ENCODE measurements around the gene GRID2.

Gene GRID2

GRCh38 chr4:92961881-92962280 is 658.1 kb downstream of the GRID2 start:
- no peak for DNase-seq (ENCODE audit: low read depth in 2 of 2)

GRCh38 chr4:92962831-92963230 is 659.1 kb downstream of the GRID2 start:
- DNase-seq (ENCODE audit: low read depth in 2 of 2) = no peak

GRCh38 chr4:92968556-92968955 is 664.8 kb downstream of the GRID2 start:
- DNase-seq (ENCODE audit: low read depth in 2 of 2) = no peak

GRCh38 chr4:92968996-92969395 is 665.2 kb downstream of the GRID2 start:
- no peak for DNase-seq (ENCODE audit: low read depth in 2 of 2)

- no peak for DNase-seq (ENCODE audit: low read depth in 2 of 2)
Measured at GRCh38 chr4:92969650-92970379, 666.0 kb downstream of the GRID2 start.

GRCh38 chr4:92970996-92971395 is 667.2 kb downstream of the GRID2 start:
- DNase-seq (ENCODE audit: low read depth in 2 of 2) = no peak

GRCh38 chr4:92988301-92988700 is 684.5 kb downstream of the GRID2 start:
- no peak for DNase-seq (ENCODE audit: low read depth in 2 of 2)

- DNase-seq (ENCODE audit: low read depth in 2 of 2) = no peak
Measured at GRCh38 chr4:92992758-92993157, 689.0 kb downstream of the GRID2 start.

- DNase-seq (ENCODE audit: low read depth in 2 of 2) = no peak
Measured at GRCh38 chr4:92994727-92995126, 691.0 kb downstream of the GRID2 start.

GRCh38 chr4:92996533-92996932 is 692.8 kb downstream of the GRID2 start:
- no peak for DNase-seq (ENCODE audit: low read depth in 2 of 2)

GRCh38 chr4:93000910-93001309 is 697.1 kb downstream of the GRID2 start:
- DNase-seq (ENCODE audit: low read depth in 2 of 2) = no peak

GRCh38 chr4:93002240-93002639 is 698.5 kb downstream of the GRID2 start:
- no peak for DNase-seq (ENCODE audit: low read depth in 2 of 2)

GRCh38 chr4:93016350-93016749 is 712.6 kb downstream of the GRID2 start:
- DNase-seq (ENCODE audit: low read depth in 2 of 2) = no peak

- no peak for DNase-seq (ENCODE audit: low read depth in 2 of 2)
Measured at GRCh38 chr4:93018243-93018642, 714.5 kb downstream of the GRID2 start.

GRCh38 chr4:93018806-93019205 is 715.0 kb downstream of the GRID2 start:
- DNase-seq (ENCODE audit: low read depth in 2 of 2) = no peak

GRCh38 chr4:93029769-93030168 is 726.0 kb downstream of the GRID2 start:
- DNase-seq (ENCODE audit: low read depth in 2 of 2) = no peak

- no peak for DNase-seq (ENCODE audit: low read depth in 2 of 2)
Measured at GRCh38 chr4:93030670-93031069, 726.9 kb downstream of the GRID2 start.

- no peak for DNase-seq (ENCODE audit: low read depth in 2 of 2)
Measured at GRCh38 chr4:93031431-93032098, 727.8 kb downstream of the GRID2 start.

GRCh38 chr4:93042746-93043145 is 739.0 kb downstream of the GRID2 start:
- no peak for DNase-seq (ENCODE audit: low read depth in 2 of 2)

- no peak for DNase-seq (ENCODE audit: low read depth in 2 of 2)
Measured at GRCh38 chr4:93053140-93053539, 749.4 kb downstream of the GRID2 start.

GRCh38 chr4:93061826-93062225 is 758.1 kb downstream of the GRID2 start:
- DNase-seq (ENCODE audit: low read depth in 2 of 2) = no peak

- no peak for DNase-seq (ENCODE audit: low read depth in 2 of 2)
Measured at GRCh38 chr4:93063325-93063724, 759.6 kb downstream of the GRID2 start.

- no peak for DNase-seq (ENCODE audit: low read depth in 2 of 2)
Measured at GRCh38 chr4:93065790-93066189, 762.0 kb downstream of the GRID2 start.

GRCh38 chr4:93066749-93067148 is 763.0 kb downstream of the GRID2 start:
- DNase-seq (ENCODE audit: low read depth in 2 of 2) = no peak
